Type B pancreatic cell (in vitro differentiated cells): ENCODE measurements around the gene CCSAP. TPM values are rescaled to one million over a fixed set of nuclear protein-coding genes. Genes with fewer than 3 reads are reported as not detected.

Experiments
- DNase-seq: peaks from one replicate; pipeline ENCODE4 v3.0.0; 2021; ENCODE audit warnings: mixed read lengths; ENCODE audit not compliant: unreplicated experiment; ENCODE audit errors: extremely low spot score
- H3K27ac Mint-ChIP-seq: 2 replicates; pipeline ENCODE4 v1.8.0; 2021; ENCODE audit warnings: mild to moderate bottlenecking, mixed read lengths
- H3K27me3 Mint-ChIP-seq: 2 replicates; pipeline ENCODE4 v1.8.0; 2021; ENCODE audit warnings: mixed read lengths
- H3K36me3 Mint-ChIP-seq: 2 replicates; pipeline ENCODE4 v1.8.0; 2021; ENCODE audit warnings: mixed read lengths
- H3K4me1 Mint-ChIP-seq: one replicate; pipeline ENCODE4 v1.8.0; 2021; ENCODE audit warnings: mixed read lengths; ENCODE audit not compliant: unreplicated experiment
- H3K4me3 Mint-ChIP-seq: 2 replicates; pipeline ENCODE4 v1.8.0; 2021; ENCODE audit warnings: mild to moderate bottlenecking, mixed read lengths
- H3K9me3 Mint-ChIP-seq: 2 replicates; pipeline ENCODE4 v1.8.0; 2021; ENCODE audit warnings: mixed read lengths
- total RNA-seq: library from RNA; stranded (reverse); gene quantifications from 2 replicates; pipeline ENCODE4 v1.2.1, GENCODE V29; 2021; ENCODE audit warnings: low replicate concordance
- TF ChIP-seq, protein P1 (sequence below): fragments of 200-600 bp; sonication (generic); conservative IDR thresholded peaks from 2 replicates; pipeline ENCODE4 v1.5.0; 2021; ENCODE audit warnings: antibody characterized with exemption, mild to moderate bottlenecking

CCSAP gene
- total RNA-seq, 1 donor from 2014 or later: 9.6 TPM

DNA sequence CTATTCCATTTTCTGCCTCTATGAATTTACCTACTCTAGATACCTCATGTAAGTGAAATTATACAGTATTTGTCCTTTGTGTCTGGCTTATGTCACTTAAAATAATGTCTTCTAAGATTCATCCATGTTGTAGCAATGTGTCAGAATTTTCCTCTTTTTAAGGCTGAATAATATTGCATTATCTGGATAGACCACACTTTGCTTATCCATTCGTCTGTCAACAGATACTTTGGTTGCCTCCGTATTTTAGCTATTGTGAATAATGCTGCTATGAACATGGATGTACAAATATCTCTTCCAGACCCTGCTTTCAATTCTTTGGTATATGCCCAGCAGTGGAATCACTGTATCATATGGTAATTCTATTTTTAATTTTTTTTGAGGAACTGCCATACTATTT lies 10.1 kb upstream of the CCSAP start:
- Mint-ChIP-seq H3K36me3 (no peaks in the 10 kb centered on the region), H3K4me1 (no peaks in the 10 kb centered on the region), H3K27me3 (peaks cover 23% of the 10 kb centered on the region), H3K27ac (no peak overlapping the region), H3K4me3 (no peak overlapping the region), H3K9me3 (no peaks in the 10 kb centered on the region)
- DNase-seq: no peak
- TF ChIP-seq, protein P1, sequence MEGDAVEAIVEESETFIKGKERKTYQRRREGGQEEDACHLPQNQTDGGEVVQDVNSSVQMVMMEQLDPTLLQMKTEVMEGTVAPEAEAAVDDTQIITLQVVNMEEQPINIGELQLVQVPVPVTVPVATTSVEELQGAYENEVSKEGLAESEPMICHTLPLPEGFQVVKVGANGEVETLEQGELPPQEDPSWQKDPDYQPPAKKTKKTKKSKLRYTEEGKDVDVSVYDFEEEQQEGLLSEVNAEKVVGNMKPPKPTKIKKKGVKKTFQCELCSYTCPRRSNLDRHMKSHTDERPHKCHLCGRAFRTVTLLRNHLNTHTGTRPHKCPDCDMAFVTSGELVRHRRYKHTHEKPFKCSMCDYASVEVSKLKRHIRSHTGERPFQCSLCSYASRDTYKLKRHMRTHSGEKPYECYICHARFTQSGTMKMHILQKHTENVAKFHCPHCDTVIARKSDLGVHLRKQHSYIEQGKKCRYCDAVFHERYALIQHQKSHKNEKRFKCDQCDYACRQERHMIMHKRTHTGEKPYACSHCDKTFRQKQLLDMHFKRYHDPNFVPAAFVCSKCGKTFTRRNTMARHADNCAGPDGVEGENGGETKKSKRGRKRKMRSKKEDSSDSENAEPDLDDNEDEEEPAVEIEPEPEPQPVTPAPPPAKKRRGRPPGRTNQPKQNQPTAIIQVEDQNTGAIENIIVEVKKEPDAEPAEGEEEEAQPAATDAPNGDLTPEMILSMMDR: no peak

DNA sequence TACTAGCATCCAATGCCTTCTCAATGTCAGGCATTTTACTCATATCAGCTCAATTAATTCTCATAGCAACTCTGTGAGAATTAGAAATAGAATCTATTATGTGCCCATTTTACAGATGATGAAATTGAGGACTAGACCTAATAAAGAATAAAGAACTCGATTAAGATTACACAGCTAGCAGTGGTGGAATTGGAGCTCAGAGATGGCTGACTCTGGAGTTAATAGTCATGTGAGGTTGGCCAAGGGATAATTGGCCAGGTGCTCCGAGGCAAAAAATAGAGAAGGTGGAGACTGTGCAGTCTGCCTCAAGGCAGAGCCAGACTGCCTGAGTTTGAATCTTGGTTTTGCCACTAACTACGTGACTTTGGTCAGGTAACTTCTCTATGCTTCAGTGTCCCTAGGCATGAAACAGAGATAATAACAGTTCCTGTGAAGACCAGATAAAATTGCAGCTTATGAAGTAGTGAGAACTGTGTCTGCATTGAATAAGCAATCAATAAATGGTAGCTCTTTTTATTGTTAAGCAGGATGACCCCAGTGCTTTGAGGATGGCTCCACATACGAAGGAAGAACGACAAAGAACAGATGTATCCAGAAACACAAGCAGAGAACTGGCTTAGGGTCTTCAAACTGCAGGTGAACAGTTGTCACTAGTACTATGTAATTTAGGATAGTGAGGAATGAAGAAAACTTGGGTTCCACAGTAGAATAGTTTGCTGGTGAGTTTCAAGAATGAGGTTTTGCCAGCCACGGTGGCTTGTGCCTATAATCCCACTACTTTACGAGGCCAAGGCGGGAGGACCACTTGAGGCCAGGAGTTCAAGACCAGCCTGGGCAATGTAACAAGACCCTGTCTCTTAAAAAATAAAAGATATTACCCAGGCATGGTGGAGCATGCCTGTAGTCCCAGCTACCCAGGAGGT lies 6.9 kb upstream of the CCSAP start:
- Mint-ChIP-seq H3K4me1 (no peaks in the 10 kb centered on the region), H3K27me3 (peaks cover 34% of the 10 kb centered on the region), H3K9me3 (no peaks in the 10 kb centered on the region), H3K27ac (no peak overlapping the region), H3K4me3 (no peak overlapping the region), H3K36me3 (no peaks in the 10 kb centered on the region)
- no peak for DNase-seq
- TF ChIP-seq, protein P1: no peak

GRCh38 chr1:229347528-229347927 lies 4.7 kb upstream of the CCSAP start:
- Mint-ChIP-seq H3K36me3 (peaks cover 3% of the 10 kb centered on the region), H3K27ac (no peak overlapping the region), H3K4me1 (peaks cover 6% of the 10 kb centered on the region), H3K4me3 (no peak overlapping the region), H3K9me3 (no peaks in the 10 kb centered on the region), H3K27me3 (peaks cover 33% of the 10 kb centered on the region)
- TF ChIP-seq, protein P1: no peak
- no peak for DNase-seq

DNA sequence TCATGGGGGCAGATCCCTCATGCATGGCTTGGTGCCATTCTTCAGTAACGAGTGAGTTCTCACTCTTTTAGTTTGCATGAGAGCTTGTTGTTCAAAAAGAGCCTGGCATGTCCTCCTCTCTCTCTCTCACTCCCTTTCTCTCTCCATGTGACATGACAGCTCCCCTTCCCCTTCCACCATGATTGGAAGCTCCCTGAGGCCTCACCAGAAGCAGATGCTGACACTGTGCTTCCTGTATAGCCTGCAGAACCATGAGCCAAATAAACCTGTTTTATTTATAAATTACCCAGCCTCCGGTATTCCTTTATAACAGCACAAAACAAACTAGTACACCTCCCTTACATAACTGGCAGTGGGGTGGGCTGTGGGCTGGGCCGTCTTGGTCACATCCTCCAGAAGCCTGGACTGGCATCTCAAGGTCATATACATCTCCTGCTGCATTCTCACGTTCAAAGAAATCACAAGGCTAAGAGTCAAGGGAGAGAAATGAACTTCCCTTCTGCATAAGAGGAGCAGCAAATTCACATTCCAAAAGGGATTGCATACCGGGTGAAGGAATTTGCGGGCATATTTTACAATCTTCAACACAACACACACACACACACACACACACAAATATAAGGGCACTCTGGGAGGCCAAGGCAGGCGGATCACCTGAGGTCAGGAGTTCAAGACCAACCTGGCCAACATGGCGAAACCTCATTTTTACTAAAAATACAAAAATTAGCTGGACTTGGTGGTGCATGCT lies 2.3 kb upstream of the CCSAP start:
- Mint-ChIP-seq H3K4me3 (peak overlapping the region; percentile 62), H3K27me3 (peaks cover 25% of the 10 kb centered on the region), H3K36me3 (peaks cover 3% of the 10 kb centered on the region), H3K27ac (no peak overlapping the region), H3K4me1 (peaks cover 18% of the 10 kb centered on the region), H3K9me3 (no peaks in the 10 kb centered on the region)
- DNase-seq: no peak
- TF ChIP-seq, protein P1: no peak

- H3K36me3 Mint-ChIP-seq: peaks cover 11% of the 10 kb centered on the region
- peaks cover 25% of the 10 kb centered on the region for H3K27me3 Mint-ChIP-seq
- no peak for DNase-seq
- TF ChIP-seq, protein P1: no peak
- H3K4me1 Mint-ChIP-seq: peaks cover 26% of the 10 kb centered on the region
- H3K4me3 Mint-ChIP-seq: peak overlapping the region; percentile 89
- H3K9me3 Mint-ChIP-seq: no peaks in the 10 kb centered on the region
- no peak overlapping the region for H3K27ac Mint-ChIP-seq
Observed at GRCh38 chr1:229344139-229344538, 1.3 kb upstream of the CCSAP start.
